PC-3 (cell line): ENCODE results near the gene CPEB1. TPM values are rescaled to one million over a fixed set of nuclear protein-coding genes. Genes with fewer than 3 reads are reported as not detected.
A peak's percentile ranks its signal among the peaks of the same experiment; 100 is the strongest.

Experiments used
- ATAC-seq: fragments of 200-7000 bp; cut with Tn5 transposase; 2 replicates; pipeline ENCODE4 v1.9.1; 2020; ENCODE audit warnings: mild to moderate bottlenecking, moderate library complexity
- BruUV-seq: library from RNA; stranded (reverse); fragments of 400-500 nt; replicated peaks from 2 replicates; lab custom pipeline; 2021; lab: Mats Ljungman, UMichigan
- CTCF ChIA-PET: fragments of 300-600 bp; sonication (Branson Sonifier 250); formaldehyde crosslinking; loops from one replicate; lab custom pipeline; 2022; ENCODE audit warnings: antibody characterized with exemption; lab: Charles Lee
- POLR2A ChIA-PET: fragments of 300-600 bp; sonication (Branson Sonifier 250); formaldehyde crosslinking; loops from one replicate; lab custom pipeline; 2022; ENCODE audit warnings: antibody characterized with exemption; ENCODE audit not compliant: unreplicated experiment; lab: Charles Lee
- DNase-seq: peaks from one replicate; pipeline ENCODE4 v3.0.0-alpha.2; 2015
- H2AFZ ChIP-seq: fragments of 300-600 bp; sonication (generic); 2 replicates; pipeline ENCODE4 v1.6.0; 2016; ENCODE audit warnings: antibody characterized with exemption, low read length
- H3F3A ChIP-seq: fragments of 300-600 bp; sonication (generic); one replicate; pipeline ENCODE4 v1.6.0; 2017; ENCODE audit warnings: antibody characterized with exemption, low read length, control low read depth, mild to moderate bottlenecking; ENCODE audit not compliant: unreplicated experiment
- H3K27ac ChIP-seq: fragments of 300-600 bp; sonication (generic); 2 replicates; pipeline ENCODE4 v1.5.1; 2016; ENCODE audit warnings: mild to moderate bottlenecking, low read length
- H3K27me3 ChIP-seq: fragments of 300-600 bp; sonication (generic); 2 replicates; pipeline ENCODE4 v1.6.1; 2016; ENCODE audit warnings: low read length, mixed read lengths
- H3K36me3 ChIP-seq: fragments of 300-600 bp; sonication (generic); 2 replicates; pipeline ENCODE4 v1.6.1; 2016; ENCODE audit warnings: low read depth, mixed run types, low read length, mixed read lengths
- H3K4me1 ChIP-seq: fragments of 300-600 bp; sonication (generic); 2 replicates; pipeline ENCODE4 v1.5.1; 2016; ENCODE audit warnings: low read length; ENCODE audit not compliant: insufficient read depth
- H3K4me2 ChIP-seq: fragments of 300-600 bp; sonication (generic); 2 replicates; pipeline ENCODE4 v1.6.0; 2016; ENCODE audit warnings: low read length
- H3K4me3 ChIP-seq: fragments of 300-600 bp; sonication (generic); 2 replicates; pipeline ENCODE4 v1.5.1; 2016; ENCODE audit warnings: mild to moderate bottlenecking, low read length, mixed read lengths
- H3K79me2 ChIP-seq: fragments of 300-600 bp; sonication (generic); 2 replicates; pipeline ENCODE4 v1.6.1; 2017; ENCODE audit warnings: low read length, mixed read lengths
- H3K9ac ChIP-seq: fragments of 300-600 bp; sonication (generic); 2 replicates; pipeline ENCODE4 v1.6.0; 2016; ENCODE audit warnings: mild to moderate bottlenecking, low read length
- H3K9me2 ChIP-seq: fragments of 300-600 bp; sonication (generic); replicated peaks from 2 replicates; pipeline ENCODE4 v1.6.1; 2016; ENCODE audit warnings: mixed run types, low read length, mixed read lengths
- H3K9me3 ChIP-seq: fragments of 300-600 bp; sonication (generic); 2 replicates; pipeline ENCODE4 v1.6.1; 2016; ENCODE audit warnings: low read length, mixed read lengths
- H4K20me1 ChIP-seq: fragments of 300-600 bp; sonication (generic); 2 replicates; pipeline ENCODE4 v1.6.1; 2016; ENCODE audit warnings: low read length, mixed read lengths
- CTCF ChIP-seq: fragments of 300-600 bp; sonication (generic); conservative IDR thresholded peaks from 2 replicates; pipeline ENCODE4 v1.5.1; 2017; ENCODE audit warnings: antibody characterized with exemption, low read depth, mild to moderate bottlenecking, low read length
- EZH2 ChIP-seq: fragments of 300-600 bp; sonication (generic); IDR thresholded peaks from one replicate; pipeline ENCODE4 v1.6.1; 2017; ENCODE audit warnings: antibody characterized with exemption, mild to moderate bottlenecking, low read length; ENCODE audit not compliant: unreplicated experiment
- EZH2phosphoT487 ChIP-seq: fragments of 300-600 bp; sonication (generic); IDR thresholded peaks from 2 replicates; pipeline ENCODE4 v1.6.1; 2018; ENCODE audit warnings: mild to moderate bottlenecking, antibody characterized with exemption, low read length, borderline replicate concordance
- intact Hi-C: fragments of 100-400 bp; cut with micrococcal nuclease; formaldehyde crosslinking; loops from 2 replicates; pipeline ENCODE4 v1.9.0; 2023
- total RNA-seq: library from RNA; depleted of rRNA; stranded (reverse); fragments of >200 nt; gene quantifications from 2 replicates; pipeline ENCODE4 v1.2.3, GENCODE V29; 2014

Gene CPEB1
- total RNA-seq, 1 experiment from 2014 or later, result 3.3 TPM

GRCh38 chr15:82680200-82681102, 33.3 kb upstream of the CPEB1 start:
- BruUV-seq, result TSS peak; percentile 87
- no peaks in the 10 kb centered on the region for H4K20me1 ChIP-seq
- peak overlapping the region; percentile 83 for H3K4me2 ChIP-seq
- peak overlapping the region; percentile 90 for H2AFZ ChIP-seq
- no peak overlapping the region for H3K27ac ChIP-seq
- H3K4me3 ChIP-seq, result peak overlapping the region; percentile 76
- peaks cover 12% of the 10 kb centered on the region for H3K27me3 ChIP-seq
- peak; percentile 78 for DNase-seq
- H3K36me3 ChIP-seq, result no peaks in the 10 kb centered on the region
- H3K9me3 ChIP-seq, result no peaks in the 10 kb centered on the region
- H3K79me2 ChIP-seq, result no peaks in the 10 kb centered on the region
- ChIA-PET POLR2A (no interaction called here), CTCF (interaction anchor here (0.7 kb wide), 1 partner anchor 236 kb away, joined by 3 read pairs; no protein-coding TSS in a partner anchor)
- H3F3A ChIP-seq, result no peaks in the 10 kb centered on the region
- TF ChIP-seq EZH2 (no peak), CTCF (0 out of 2 replicates have a peak, but pooled peaks have one; percentile 30), EZH2phosphoT487 (no peak)
- H3K9ac ChIP-seq, result peak overlapping the region; percentile 56
- H3K9me2 ChIP-seq, result no peaks in the 10 kb centered on the region
- intact Hi-C loops, result no loop called here
- H3K4me1 ChIP-seq, result no peaks in the 10 kb centered on the region
- peak; percentile 86 for ATAC-seq

GRCh38 chr15:82679626-82680199, 32.5 kb upstream of the CPEB1 start:
- no peak for DNase-seq
- POLR2A ChIA-PET, result no interaction called here
- TF ChIP-seq EZH2, result no peak
- TF ChIP-seq EZH2phosphoT487, result no peak
- no peak for TF ChIP-seq CTCF
- no TSS peak for BruUV-seq
- Histone ChIP-seq H3K4me3 (peak overlapping the region; percentile 76), H3K9ac (no peak overlapping the region), H3K4me2 (peak overlapping the region; percentile 82), H3K36me3 (no peaks in the 10 kb centered on the region), H4K20me1 (no peaks in the 10 kb centered on the region), H3K79me2 (no peaks in the 10 kb centered on the region), H3K27ac (no peak overlapping the region), H3K27me3 (peaks cover 8% of the 10 kb centered on the region; the same call in 1 of the 2 replicates), H3K4me1 (no peaks in the 10 kb centered on the region), H3F3A (no peaks in the 10 kb centered on the region), H3K9me3 (no peaks in the 10 kb centered on the region), H3K9me2 (no peaks in the 10 kb centered on the region), H2AFZ (peak overlapping the region; percentile 90)
- no peak for ATAC-seq
- CTCF ChIA-PET, result interaction anchor here (0.7 kb wide), 1 partner anchor 237 kb away, joined by 3 read pairs; no protein-coding TSS in a partner anchor
- intact Hi-C loops, result no loop called here
